Frontal cortex (tissue), 4 donors: ENCODE data around the gene GPRIN3. TPM values are rescaled to one million over a fixed set of nuclear protein-coding genes. Genes with fewer than 3 reads are reported as not detected.

ENCODE experiments used
- DNase-seq, 2 donors: peaks; one replicate each; pipeline ENCODE4 v3.0.0; 2012; ENCODE audit warnings: low spot score in 2 of 2
- FAIRE-seq: peaks from 2 replicates; lab custom pipeline; 2012; peaks lifted over from hg19 to GRCh38; lab: Jason Lieb, UNC
- total RNA-seq: library from RNA; depleted of rRNA; stranded (reverse); fragments of >200 nt; gene quantifications from one replicate; pipeline ENCODE4 v1.2.3, GENCODE V29; 2014
- donor health status: control.
- donor health status: control.
- donor health status: control.

Gene GPRIN3
- total RNA-seq, 1 donor from 2014 or later, result 34.2 TPM

GRCh38 chr4:89295415-89295927 lies 12.1 kb downstream of the GPRIN3 start:
- FAIRE-seq (no peak), DNase-seq (no peak)

DNA sequence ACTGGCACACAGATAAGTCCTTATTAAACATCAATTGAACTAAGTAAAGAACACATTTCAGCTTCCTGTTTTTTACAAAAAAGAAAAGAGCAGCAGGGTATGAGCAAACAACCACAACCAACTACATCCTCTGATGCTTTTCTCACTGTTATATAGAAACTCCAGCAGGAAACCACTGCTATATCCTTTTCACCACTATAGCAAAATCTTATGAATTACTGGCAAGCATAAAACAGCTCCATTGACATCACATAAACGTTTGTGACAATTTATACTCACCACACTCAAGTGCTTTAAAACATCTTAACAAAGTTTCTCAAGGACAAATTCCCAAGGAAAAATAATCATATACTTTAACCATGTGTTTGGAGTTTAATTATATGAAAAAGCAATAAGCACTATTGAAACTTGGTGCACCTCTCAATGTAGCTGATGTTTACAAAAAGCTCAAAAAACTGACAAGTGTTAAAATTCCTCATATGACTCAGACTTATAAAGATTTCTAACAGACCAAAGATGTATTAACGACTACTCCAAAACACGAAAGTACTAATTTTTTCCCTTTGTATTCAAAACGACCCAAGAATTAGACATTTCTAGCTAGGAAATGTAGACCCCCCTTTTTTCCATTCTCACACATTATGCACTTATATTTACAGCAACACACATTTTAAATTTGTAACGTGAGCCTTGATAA lies 12.9 kb downstream of the GPRIN3 start:
- FAIRE-seq (no peak), DNase-seq (no peak)

DNA sequence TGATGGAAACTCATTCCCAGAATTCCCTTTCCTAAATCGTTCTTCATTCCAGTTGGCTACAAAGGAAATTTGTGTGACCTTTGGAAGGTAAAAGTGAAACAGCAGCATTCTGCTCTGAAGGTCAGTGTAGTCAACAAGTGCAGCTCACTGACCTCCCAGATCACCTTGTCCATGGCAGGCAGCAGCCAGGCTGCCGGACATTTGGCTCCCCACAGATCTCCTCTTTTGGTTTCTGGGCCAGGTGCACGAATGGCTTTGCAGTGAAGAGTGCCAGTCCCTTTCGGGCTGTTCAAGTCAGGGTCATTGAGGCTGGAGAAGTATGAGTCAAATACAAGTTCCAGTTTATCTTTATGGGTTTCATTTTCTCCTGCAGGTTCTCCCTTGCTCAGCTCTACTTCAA lies 14.3 kb downstream of the GPRIN3 start:
- no peak for DNase-seq
- FAIRE-seq, result no peak

DNA sequence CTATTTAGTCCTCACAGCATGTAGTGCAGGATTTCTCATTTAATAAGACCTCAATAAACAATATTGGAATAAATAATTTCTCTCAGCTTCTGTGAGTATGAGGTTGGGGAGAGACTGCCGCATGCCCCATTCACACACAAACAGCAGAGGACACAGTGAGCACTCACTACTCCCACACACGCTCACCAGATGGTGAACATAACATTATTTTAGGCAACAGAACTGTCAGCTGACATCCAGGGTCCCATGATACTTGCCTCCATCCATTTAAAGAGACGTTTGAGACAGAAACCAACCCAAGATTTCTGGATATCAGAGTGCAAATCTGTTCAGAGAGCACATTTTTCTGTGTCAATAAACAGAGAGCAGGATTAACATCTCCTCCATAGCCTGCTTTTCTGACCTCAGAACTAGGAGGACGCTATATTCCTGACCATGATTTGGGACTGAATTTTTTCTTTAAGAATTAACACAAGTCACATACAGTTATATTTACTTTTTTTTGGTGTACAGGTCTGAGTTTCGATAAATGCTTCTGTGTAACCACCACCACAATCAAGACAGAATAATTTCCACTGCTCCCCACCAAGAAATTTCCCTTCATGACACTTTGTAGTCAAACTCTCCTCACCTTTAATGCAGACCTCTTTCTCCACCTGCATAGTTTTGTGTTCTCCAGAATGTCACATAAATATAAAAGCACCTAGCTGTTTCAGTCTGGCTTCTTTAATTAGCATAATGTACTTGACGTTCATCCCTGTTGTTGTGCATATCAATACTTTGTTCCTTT lies 16.7 kb downstream of the GPRIN3 start:
- DNase-seq (no peak), FAIRE-seq (no peak)

DNA sequence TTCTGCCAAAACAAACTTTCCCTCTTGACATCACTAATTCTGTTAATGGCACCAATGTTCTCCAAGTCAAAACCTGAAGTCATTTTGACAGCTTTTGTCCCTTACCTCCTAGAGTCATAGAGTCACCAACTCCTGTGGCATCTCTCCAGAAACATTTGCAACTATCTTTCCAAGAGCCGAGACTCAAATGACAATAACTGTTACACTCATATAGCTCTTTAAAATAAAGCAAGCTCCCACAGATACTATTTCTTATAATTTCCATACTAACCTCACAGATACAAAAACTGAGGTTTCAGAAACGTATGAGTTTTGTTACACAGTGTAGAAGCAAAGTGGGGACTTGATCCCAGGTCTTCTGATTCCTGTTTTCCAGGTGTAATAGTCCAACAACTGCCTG lies 18.3 kb downstream of the GPRIN3 start:
- no peak for FAIRE-seq

GRCh38 chr4:89288430-89288829 lies 19.2 kb downstream of the GPRIN3 start:
- no peak for FAIRE-seq

More for the DNA sequence above, 18.3 kb downstream of the GPRIN3 start:
- no peak for DNase-seq

DNA sequence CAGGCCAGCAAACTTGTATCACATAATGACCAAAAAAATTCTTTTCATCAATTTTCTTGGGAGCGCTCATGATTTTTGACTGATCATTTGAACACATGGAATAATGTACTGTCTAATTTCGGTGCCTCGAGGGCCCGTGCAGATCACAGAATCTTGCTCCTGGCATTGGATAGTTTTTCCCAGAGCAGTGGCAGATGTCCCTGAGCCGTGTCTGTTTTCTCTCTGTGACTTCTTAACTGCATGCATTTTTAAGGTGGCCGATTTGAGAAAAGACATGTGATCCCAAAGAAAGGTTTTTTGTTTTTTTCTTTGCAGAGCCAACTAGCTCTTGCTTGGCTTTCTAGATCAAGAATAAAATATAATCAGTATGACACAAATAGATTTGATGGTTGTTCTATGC lies 19.7 kb downstream of the GPRIN3 start:
- no peak for FAIRE-seq
- DNase-seq, result no peak

More at GRCh38 chr4:89288430-89288829, 19.2 kb downstream of the GPRIN3 start:
- DNase-seq, result no peak

- FAIRE-seq, result no peak
- no peak for DNase-seq
Measured at GRCh38 chr4:89285745-89286144, 21.9 kb downstream of the GPRIN3 start.

GRCh38 chr4:89284828-89285227 lies 22.8 kb downstream of the GPRIN3 start:
- FAIRE-seq (no peak), DNase-seq (no peak)

GRCh38 chr4:89284020-89284424 lies 23.6 kb downstream of the GPRIN3 start:
- no peak for FAIRE-seq
- no peak for DNase-seq

DNA sequence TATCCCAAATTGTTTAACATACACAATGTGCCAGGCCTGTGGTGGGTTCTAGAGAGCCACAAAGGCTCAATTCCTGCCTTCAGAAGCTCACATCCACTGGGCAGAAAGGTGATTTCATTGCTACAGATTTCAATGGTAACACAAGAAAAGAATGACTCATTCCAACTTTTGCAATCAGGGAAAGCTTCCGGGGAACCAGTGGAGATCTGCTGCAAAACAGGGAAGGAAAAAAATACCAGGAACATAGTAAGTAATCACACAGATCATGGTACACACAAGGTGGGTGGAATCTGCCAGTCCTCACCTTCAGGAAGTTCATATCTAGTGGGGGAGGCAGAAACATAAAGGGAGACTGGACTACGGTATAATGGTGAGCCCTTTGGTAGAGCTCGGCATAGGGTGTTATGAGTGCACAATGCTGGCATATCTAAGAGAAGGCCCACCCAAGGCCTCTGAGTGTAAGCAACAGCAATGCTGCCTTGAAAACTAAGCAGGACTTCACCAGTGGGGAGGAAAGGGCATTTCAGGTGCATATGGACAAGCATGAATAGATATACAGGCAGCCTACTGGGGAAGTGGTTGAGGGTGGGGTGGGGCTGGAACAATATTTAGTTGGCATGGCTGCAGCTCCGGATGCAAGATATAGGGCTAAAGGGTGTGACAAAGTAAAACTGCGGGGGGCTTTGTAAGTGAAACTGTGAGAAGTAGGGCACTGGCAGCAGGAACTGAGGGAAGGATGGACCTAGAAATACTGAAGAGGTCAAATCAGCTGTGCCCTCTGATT lies 24.2 kb downstream of the GPRIN3 start:
- DNase-seq (no peak), FAIRE-seq (no peak)

DNA sequence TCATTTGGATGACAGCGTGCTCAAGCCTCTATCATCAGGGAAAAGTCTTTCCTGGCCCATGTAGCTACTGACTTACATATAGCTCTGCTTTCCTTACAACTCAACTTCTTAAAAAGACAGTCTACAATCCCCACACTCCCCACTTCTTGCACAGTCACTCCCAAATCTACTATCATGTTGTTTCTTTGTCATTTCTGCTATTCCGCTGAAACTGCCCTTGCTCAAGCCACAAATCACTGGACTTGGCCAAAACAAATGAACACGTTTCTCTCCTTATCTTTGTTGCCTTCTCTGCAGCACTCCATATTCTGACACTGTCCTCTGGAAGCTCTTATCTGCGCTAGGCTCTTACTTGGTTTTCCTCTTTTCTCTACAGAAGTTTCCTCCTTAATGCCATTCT lies 28.2 kb downstream of the GPRIN3 start:
- FAIRE-seq (no peak), DNase-seq (no peak)

DNA sequence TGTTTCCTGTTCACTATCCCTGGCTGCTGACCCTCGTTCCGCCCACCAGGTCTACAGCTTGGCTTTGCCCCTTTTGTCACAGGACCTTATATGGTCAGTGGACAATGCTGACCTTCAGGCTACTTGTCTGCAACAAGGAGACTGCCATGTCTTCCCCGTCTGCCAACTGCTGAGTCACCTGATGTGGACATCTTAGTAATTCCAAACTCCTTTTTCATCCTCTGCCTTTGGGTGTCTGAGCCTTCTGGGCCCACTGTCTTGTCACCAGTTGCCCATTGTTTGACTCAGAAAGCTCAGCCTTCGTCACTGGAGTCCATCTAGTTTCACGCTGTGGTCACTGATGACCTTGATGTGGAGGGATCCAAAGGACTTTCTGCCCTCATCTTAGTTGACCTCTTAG lies 30.2 kb downstream of the GPRIN3 start:
- FAIRE-seq (no peak), DNase-seq (no peak)

DNA sequence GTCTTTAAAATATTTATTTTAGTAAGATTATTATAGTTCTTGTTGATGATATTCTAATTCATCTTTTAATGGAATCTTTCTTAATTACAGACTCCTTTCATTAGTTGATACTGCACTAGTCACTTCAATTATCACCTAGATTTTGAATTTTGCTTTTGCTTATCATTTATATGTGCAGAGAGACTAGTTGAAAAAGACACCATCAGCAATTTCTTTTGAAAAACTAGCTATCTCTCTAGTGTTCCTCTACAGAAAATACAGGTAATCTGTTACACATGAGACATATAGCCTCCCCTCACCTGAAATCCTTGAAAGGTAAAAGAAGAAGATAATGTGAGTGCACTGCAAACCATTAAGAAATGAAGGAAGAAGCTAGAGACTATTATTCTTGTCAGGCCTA lies 31.3 kb downstream of the GPRIN3 start:
- FAIRE-seq (peak; percentile 42), DNase-seq (no peak)

DNA sequence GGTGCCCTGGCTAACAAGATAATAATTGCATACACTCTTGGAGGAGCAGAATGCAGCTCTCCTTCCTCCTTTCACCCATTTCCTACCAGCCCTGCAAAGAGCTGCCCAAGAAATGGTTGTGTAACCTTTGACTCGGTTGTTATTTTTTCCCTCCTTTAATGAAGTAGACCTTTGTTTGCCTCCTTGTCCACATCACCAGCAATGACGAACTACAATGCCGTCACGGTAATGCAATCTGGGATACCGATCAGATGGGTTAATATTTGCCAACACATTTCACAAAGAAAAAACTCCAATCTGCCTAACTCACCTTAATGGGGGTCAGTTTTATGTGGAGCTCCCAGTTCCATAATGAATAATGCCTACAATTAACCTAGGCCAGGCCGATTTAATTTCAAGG lies 32.0 kb downstream of the GPRIN3 start:
- FAIRE-seq, result no peak

DNA sequence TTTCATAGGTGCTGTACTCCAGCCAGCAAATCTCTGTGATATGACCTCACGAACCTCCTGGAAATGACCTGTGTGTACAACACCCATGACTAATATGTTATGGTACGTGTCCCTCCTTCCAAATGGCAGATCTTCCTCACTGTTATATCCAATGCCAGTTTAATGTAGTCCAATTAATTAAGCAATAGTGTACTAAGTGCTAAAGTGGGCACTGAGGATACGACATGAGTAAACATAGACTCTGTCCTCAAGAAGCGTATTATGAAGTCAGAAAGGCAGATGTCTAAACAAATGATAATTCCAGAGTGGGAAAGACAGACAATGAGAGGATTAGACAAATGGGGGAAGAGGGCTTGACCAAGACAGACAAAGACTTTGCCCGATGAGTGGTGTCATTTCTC lies 33.9 kb downstream of the GPRIN3 start:
- FAIRE-seq (no peak), DNase-seq (no peak)

More for the DNA sequence above, 32.0 kb downstream of the GPRIN3 start:
- DNase-seq, result no peak

DNA sequence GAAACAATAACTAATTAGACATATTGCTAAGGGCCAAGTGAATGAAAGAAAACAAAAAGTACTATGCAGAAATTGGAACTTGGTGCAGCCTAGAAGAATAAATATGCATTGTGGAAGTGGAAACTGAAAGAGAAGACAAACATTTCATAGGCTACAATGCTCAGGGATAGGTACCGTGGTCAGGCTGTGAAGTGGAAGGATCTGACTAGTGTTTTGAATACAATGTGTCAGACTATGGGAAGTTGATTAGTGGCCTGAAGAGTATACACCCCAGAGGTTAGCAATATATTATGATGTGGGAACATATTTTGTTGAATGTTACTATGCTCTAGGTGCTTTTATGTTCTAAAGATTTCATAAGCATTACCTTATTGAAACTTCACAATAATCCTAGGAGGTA lies 36.8 kb downstream of the GPRIN3 start:
- no peak for FAIRE-seq
- no peak for DNase-seq

DNA sequence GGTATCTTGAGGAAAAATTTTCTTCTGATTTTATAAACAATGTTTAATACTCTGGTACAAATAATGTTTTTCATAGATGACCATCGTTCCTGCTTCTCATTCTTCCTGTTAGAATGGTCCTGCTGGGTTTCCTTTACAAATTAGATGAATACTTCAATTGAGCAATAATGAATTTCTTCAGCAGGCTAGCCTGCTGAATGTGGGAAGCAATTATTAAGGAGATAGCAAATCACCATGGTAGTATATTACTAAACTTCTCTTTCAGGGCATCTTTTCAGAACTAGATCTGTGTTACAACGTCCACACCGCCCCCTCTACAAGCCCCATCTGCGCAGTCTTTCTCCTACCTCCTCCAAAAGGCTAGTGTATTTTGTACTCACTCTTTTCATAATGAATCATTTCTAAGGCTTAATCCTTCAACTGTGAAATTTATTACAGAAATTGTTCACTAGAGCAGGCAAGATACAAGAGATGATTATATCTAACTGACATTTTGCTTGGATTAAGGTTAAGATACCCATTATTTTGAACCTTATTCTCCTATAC lies 38.4 kb downstream of the GPRIN3 start:
- no peak for FAIRE-seq
- no peak for DNase-seq

DNA sequence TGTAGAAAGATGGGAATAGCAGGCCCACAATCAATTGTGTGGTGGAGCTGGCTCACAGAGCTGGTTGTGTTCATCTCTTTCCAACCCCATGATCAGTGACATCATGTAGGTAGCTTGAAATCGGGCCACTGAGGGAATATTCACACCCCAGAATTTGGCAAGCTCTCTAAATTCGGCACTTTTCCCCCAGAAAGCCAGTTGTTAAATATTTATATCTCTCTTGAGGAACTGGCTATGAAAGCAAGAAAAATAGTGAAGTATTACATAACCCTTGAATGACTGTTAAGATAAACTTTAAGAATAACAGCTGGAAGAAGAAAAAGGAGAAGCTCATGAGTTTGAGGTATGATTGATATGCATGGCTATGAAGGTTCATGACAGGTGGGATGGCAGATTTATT lies 38.9 kb downstream of the GPRIN3 start:
- DNase-seq, result no peak
- FAIRE-seq, result no peak

DNA sequence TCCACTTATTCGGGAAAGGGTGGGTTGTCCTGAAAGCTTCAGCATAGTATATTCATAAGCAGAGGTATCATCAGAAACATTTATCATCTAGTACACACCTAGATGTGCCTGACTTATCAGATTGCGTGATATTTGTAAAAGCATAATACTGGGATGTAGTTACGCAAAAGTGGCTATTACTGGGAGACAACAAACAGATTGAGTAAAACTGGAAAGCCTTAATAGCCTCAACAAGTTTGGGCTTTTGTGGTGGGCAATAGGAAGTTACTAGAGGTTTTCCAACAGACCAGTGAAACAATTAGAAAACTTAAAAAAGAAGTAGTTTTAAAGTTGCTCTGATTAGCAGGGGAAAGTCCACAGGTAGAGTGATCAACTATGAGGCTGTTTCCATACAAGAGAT lies 39.8 kb downstream of the GPRIN3 start:
- DNase-seq (no peak), FAIRE-seq (no peak)
